ENCODE data around the gene PARVB. TPM values are rescaled to one million over a fixed set of nuclear protein-coding genes. Genes with fewer than 3 reads are reported as not detected.

The PARVB gene
- total RNA-seq, 1 donor from 2014 or later = 91.7 TPM

- H3K9me3 Mint-ChIP-seq = no peaks in the 10 kb centered on the region
- no peak overlapping the region for H3K27ac Mint-ChIP-seq
- H3K4me3 Mint-ChIP-seq = no peak overlapping the region
- H3K27me3 Mint-ChIP-seq (ENCODE audit: insufficient read depth) = no peaks in the 10 kb centered on the region
- no peak for DNase-seq (ENCODE audit: low spot score)
- intact Hi-C loops (cut with micrococcal nuclease) = no loop called here
- no peaks in the 10 kb centered on the region for H3K36me3 Mint-ChIP-seq (ENCODE audit: low read depth)
- H3K4me1 Mint-ChIP-seq (ENCODE audit: low read depth) = no peaks in the 10 kb centered on the region
Observed at GRCh38 chr22:44219101-44219870, 195.2 kb downstream of the PARVB start.

GRCh38 chr22:44220727-44221680, 196.9 kb downstream of the PARVB start:
- intact Hi-C loops (cut with micrococcal nuclease) = no loop called here
- no peaks in the 10 kb centered on the region for H3K9me3 Mint-ChIP-seq
- no peaks in the 10 kb centered on the region for H3K36me3 Mint-ChIP-seq (ENCODE audit: low read depth)
- H3K27ac Mint-ChIP-seq = no peak overlapping the region
- DNase-seq (ENCODE audit: low spot score) = no peak
- H3K4me1 Mint-ChIP-seq (ENCODE audit: low read depth) = no peaks in the 10 kb centered on the region
- H3K4me3 Mint-ChIP-seq = no peak overlapping the region
- no peaks in the 10 kb centered on the region for H3K27me3 Mint-ChIP-seq (ENCODE audit: insufficient read depth)

- intact Hi-C loops (cut with micrococcal nuclease) = no loop called here
- DNase-seq (ENCODE audit: low spot score) = no peak
Observed at GRCh38 chr22:44221710-44222475, 197.8 kb downstream of the PARVB start.

More at GRCh38 chr22:44221710-44222475, 197.8 kb downstream of the PARVB start:
- Mint-ChIP-seq H3K36me3 (ENCODE audit: low read depth) (no peaks in the 10 kb centered on the region), H3K9me3 (peaks cover 1% of the 10 kb centered on the region), H3K27ac (no peak overlapping the region), H3K4me1 (ENCODE audit: low read depth) (no peaks in the 10 kb centered on the region), H3K4me3 (no peak overlapping the region), H3K27me3 (ENCODE audit: insufficient read depth) (peaks cover 2% of the 10 kb centered on the region)

Other genes starting within 250 kb of the PARVB start
- gene EFCAB6, start 212.0 kb upstream of the PARVB start, total RNA-seq = 0.17 TPM in 1 of 2 replicates, not detected in the other
- not detected in 2 replicates for gene SULT4A1, start 161.8 kb upstream of the PARVB start, total RNA-seq
- not detected in 2 replicates for gene PNPLA5, start 132.3 kb upstream of the PARVB start, total RNA-seq
- gene PNPLA3, start 100.5 kb upstream of the PARVB start, total RNA-seq = 0.86 and 1.6 TPM in 2 replicates
- gene SAMM50, start 68.9 kb upstream of the PARVB start, total RNA-seq = 60.6 and 63.0 TPM in 2 replicates
- gene PARVG, start 156.6 kb downstream of the PARVB start, total RNA-seq = 50.6 and 52.8 TPM in 2 replicates

Data from activated T-helper 1 cell treated with anti-CD3 and anti-CD28 coated beads, Interleukin-12 subunit alpha, Interleukin-12 subunit beta, Interleukin-2, Interleukin-4 antibody, amounts not matched to agents 30 ng/mL and 10 ng/mL and 1 ng/mL, durations not matched to agents 14 hours and 24 hours and 36 hours (primary cell).